CD1c-positive myeloid dendritic cell (primary cell): ENCODE results near the gene CCDC184.
"Not testable (repeated sequence)": the region's sequence is repeated elsewhere in the genome, so short reads cannot be mapped to it uniquely, and the experiment has no call there.

Source experiments
- DNase-seq: peaks from one replicate; pipeline ENCODE4 v3.0.0-alpha.2; 2016; ENCODE audit errors: extremely low spot score

The CCDC184 gene

DNA sequence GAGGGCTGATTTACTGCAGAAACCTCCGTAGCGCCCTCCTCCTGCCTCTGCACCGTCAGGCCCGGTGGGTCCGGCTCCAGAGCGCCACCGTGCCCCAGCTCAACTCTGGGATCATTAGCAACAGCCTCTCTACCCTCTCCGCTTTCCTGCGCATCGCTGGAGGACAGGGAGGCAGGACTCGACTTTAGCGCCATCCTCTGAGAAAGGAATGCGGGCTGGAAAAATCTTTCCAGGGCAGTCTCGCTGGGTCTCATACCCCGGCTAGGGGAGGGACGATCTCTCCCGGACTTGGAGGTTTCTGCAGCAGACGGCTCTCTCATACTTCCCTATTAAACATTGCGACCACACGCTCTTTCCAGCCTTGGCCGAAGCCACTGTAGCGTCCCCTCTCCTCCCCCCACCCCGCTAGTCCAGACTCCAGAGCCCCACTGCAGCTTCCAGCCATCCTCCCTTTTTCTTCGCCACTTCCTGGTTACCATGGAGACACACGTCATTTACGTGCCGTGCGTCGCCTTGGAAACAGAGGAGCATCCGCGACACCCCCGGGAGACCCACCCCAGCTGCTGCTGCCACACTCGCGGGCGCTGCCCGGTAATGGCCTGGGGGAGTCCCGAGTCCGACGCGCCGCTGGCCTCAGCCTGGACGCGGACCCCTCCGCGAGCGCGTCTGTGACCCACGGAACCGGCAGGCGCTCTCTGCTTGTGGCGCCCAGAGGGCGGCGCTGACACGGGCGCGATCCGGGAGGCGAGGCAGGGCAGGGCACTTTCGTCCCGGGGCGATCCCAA, at the start of gene CCDC184:
TSS of gene CCDC184 (plus strand) at position 554 of the 785 bp plus-strand sequence. CDS start 479 bp downstream, outside the sequence.
- DNase-seq = peak; percentile 76

DNA sequence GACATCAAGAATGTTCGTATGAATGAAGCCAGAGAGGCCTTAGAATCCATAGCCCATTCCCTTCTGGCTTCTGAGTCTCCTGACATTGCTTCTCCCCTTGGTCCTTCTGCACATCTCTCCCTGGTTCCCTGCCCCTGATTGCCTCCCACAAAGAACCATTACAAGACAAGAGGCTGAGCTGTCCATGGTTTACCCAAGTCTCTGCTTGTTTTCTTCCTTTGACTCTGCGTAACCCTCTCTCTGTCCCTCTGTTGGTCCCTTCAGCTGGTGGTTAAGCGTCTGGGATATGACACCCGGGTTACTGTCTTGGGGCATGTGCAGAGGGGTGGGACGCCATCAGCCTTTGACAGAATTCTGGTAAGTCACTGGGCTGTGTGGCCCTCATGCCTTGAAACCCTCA, 48.4 kb upstream of the CCDC184 start:
- no peak for DNase-seq

GRCh38 chr12:48142818-48143674, 40.4 kb upstream of the CCDC184 start:
- no peak for DNase-seq

DNA sequence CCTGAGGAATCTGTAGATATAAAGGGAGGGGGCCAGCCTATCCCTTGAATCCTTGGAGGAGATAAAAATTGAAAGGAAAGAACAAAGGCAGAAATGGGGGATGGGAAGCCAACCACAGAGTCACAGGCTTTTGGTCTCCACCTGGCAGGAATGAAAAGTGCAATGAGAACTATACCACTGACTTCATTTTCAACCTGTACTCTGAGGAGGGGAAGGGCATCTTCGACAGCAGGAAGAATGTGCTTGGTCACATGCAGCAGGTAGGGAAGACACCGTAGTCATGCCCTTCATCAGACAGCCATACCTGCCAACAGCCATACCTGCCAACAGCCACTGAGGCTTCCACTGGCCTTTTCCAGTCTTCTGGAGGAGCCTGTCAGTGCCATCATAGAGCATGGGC, 39.5 kb upstream of the CCDC184 start:
- no peak for DNase-seq

DNA sequence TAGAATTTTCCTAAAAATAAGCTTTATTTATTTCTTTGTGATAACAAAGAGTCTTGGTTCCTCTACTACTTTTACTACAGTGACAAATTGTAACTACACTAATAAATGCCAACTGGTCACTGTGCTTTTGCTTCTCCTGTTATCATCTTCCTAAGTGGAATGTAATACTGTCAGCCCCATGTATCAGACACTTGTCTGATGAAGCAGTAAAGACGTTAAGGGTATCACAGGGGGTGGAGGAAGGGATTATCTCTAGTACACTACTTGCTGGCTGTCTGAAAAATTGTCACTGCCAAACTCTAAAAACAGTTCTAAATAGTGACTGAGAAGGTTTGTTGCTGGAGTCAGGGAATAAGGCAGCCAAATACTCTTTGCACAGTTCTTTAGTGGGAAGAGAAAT, 37.5 kb upstream of the CCDC184 start:
- no peak for DNase-seq

DNA sequence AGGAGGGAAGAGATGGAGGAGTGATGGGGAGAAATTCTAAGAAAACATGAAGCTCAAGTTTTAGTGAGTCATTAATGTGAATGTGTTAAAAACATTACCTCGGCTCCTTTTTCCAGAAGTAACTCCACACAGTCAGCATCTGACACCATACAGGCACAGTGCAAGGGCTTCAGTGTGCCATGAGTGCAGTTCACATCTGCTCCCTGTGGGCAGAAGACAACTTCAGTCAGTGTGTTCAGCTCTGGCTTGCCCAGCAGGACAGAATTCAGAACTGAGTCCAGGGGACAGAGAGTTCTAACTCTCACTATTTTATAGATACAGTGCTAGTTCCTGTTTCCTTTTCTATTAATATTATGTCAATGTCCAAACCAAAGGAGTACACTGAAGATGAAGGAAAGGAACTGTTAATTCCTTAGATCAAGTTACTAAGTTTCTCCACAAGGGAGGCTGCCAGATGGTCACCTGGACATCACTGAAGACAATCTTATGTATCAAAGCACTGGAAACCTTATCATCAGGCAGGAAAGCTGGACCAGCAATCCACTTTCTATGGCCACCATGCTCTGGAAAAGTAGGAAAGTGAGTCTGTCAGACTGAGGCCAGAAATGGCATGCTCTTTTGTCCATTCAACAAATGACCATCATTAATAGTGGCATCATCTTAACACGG, 32.2 kb upstream of the CCDC184 start:
- no peak for DNase-seq

DNA sequence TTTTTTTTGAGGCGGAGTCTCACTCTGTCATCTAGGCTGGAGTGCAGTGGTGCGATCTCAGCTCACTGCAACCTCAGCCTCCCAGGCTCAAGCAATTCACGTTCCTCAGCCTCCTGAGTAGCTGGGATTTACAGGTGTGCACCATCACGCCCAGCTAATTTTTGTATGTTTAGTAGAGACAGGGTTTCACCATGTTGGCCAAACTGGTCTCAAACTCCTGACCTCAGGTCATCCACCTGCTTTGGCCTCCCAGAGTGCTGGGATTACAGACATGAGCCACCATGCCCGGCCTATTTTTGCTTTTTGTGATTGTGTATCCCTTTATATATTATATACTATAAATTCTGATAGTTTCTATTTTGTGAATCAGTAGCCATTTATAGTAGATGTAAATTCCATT, 27.7 kb upstream of the CCDC184 start:
- DNase-seq = not testable (repeated sequence)

DNA sequence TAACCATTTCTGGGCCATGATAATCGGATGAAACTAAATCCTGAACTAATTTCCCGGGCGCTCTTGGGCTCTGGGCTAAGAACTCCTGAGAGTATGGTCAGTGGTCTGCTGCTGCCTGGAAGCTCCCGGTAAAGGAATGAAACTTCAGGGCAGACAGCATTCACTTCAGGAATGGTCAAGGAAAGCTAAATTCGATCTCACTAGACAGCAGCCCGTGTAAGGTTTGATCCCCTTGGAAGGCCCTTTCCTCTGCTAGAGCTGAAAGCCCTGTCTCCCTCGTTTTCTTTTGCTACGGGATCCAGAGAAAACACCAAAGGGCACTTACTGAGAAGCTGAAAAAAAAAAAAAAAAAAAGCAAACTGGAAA, 26.8 kb upstream of the CCDC184 start:
- DNase-seq = peak; percentile 1

- peak; percentile 100 for DNase-seq
Measured at GRCh38 chr12:48157018-48157888, 26.2 kb upstream of the CCDC184 start, which contains the start of gene ASB8. Gene ASB8, minus strand, starts transcription at chr12:48157515. Its CDS starts 4,019 bp downstream, at chr12:48153496.

DNA sequence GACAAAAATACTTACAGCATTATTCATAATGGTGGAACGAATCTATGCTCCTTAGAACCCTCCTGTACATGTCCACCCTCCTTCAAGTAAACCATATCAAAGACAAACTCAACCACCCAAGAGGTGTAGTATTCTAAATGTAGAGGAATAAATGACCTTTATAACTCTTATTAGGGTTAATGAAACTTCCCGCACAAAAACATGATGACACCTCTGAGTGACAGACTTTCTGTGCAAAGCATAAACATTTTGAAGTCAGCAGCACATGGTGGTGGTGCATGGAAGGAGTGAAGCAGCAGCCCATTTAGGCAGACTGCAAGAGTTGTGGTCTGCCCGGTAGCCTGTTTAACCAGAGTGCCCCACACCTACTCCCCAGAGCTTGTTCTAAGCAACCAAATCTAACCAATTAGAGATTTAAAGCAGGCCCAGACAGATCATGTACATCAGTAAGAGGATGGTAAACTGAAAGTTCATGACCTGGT, 25.5 kb upstream of the CCDC184 start:
- no peak for DNase-seq

- no peak for DNase-seq
Measured at GRCh38 chr12:48160046-48160445, 23.4 kb upstream of the CCDC184 start.

- no peak for DNase-seq
Measured at GRCh38 chr12:48160807-48161206, 22.6 kb upstream of the CCDC184 start.

GRCh38 chr12:48163150-48163747, 20.2 kb upstream of the CCDC184 start:
- no peak for DNase-seq

GRCh38 chr12:48164451-48164850, 19.0 kb upstream of the CCDC184 start:
- no peak for DNase-seq

- DNase-seq = peak; percentile 72
Measured at GRCh38 chr12:48165089-48165981, 18.1 kb upstream of the CCDC184 start.

- no peak for DNase-seq
Measured at GRCh38 chr12:48169011-48169410, 14.4 kb upstream of the CCDC184 start.

GRCh38 chr12:48175613-48176416, 7.6 kb upstream of the CCDC184 start:
- no peak for DNase-seq

DNA sequence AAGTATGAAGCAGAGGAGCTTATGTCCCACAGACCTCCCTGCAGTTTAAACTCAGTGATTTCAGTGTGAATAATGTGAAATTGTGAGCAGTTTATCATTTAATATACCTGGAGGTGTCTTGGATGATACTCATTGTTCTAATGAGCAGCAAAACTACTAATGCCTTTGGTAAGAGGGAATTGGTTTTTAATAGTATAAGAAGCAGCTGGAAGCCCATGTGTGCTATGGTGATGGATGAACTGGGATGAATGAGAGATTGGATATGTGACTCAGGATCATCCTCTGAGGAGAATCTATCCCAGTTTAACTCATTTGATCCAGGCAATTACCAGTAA, 7.1 kb upstream of the CCDC184 start:
- no peak for DNase-seq

DNA sequence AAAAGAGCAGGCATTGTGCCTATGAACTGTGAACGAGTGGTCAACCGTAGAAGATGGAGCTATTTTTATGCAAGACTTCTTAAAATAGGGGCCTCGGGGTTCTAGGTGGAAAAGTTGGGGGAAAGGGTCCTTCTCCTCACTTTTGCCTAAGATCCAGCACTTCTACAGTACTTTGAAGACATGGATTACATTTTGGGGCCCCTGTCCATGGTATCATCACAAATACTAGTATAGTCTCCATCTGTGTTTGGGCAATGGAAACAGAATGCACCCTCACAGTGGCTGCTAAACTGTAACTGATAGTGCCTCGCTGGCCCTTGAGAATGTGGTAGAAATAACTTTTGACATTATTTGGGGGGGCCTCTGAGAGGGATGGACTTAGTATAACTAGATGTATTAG, 5.5 kb upstream of the CCDC184 start:
- no peak for DNase-seq
